HFF-Myc (cell line): ENCODE results near the gene CDH11.

Experiments
- DNase-seq: peaks from one replicate; pipeline ENCODE4 v3.0.0-alpha.2; 2011; ENCODE audit warnings: low read depth; ENCODE audit errors: extremely low read depth
- H3K4me3 ChIP-seq: replicated peaks from 2 replicates; pipeline ENCODE4 v1.5.1; 2011; ENCODE audit warnings: low read depth, mild to moderate bottlenecking, control low read depth, low read length
- CTCF ChIP-seq: IDR thresholded peaks from 2 replicates; pipeline ENCODE4 v1.5.1; 2012; ENCODE audit warnings: mild to moderate bottlenecking, low read depth, low read length, control low read depth; ENCODE audit errors: missing control alignments

The CDH11 gene

GRCh38 chr16:64924086-64924485 lies 197.8 kb downstream of the CDH11 start:
- TF ChIP-seq CTCF, result no peak

GRCh38 chr16:64919929-64920607 lies 201.8 kb downstream of the CDH11 start:
- no peak for TF ChIP-seq CTCF
- no peak for DNase-seq
- no peak overlapping the region for H3K4me3 ChIP-seq

More at GRCh38 chr16:64924086-64924485, 197.8 kb downstream of the CDH11 start:
- no peak for DNase-seq
- no peak overlapping the region for H3K4me3 ChIP-seq

GRCh38 chr16:64919141-64919540 lies 202.7 kb downstream of the CDH11 start:
- DNase-seq, result no peak

DNA sequence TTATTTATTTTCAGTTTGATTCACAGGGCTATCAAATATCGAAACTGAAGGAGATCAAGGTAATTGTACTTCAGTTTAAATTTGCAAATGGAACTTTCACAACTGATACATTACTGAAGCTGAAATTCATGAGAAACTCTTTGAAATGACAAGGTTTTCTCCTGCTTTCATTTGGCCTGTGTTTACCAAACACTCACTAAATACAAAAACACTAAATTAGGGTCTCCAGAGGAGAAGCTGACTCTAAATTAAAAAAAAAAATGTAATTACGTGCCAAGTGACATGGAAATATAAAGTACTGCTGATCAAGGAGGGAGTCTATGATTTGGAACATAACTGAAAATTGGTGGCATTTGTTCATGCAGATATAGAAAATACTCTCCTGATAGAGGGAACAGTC lies 205.8 kb downstream of the CDH11 start:
- no peak for TF ChIP-seq CTCF
- no peak for DNase-seq
- no peak overlapping the region for H3K4me3 ChIP-seq

More at GRCh38 chr16:64919141-64919540, 202.7 kb downstream of the CDH11 start:
- H3K4me3 ChIP-seq, result no peak overlapping the region
- no peak for TF ChIP-seq CTCF

DNA sequence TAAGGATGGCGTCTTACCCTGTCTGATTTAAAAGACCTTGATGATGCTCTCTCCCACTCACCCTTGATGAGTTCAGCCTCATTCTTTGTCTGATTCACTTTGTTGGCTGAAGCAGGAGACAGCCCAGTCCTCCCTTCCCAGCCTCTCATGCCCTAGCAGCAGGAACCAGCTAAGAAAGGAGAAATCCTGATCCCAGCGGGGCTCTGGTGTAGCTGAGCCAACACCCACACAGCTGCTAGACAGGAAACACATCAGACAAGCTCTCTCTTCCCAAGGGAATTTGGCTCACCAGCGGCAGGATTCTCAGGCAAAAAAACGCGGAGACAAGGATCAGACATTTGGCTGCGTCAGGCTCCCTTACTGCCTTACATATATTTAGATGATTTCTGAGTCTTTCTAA lies 211.5 kb downstream of the CDH11 start:
- TF ChIP-seq CTCF, result no peak
- no peak overlapping the region for H3K4me3 ChIP-seq
- DNase-seq, result peak; percentile 57

DNA sequence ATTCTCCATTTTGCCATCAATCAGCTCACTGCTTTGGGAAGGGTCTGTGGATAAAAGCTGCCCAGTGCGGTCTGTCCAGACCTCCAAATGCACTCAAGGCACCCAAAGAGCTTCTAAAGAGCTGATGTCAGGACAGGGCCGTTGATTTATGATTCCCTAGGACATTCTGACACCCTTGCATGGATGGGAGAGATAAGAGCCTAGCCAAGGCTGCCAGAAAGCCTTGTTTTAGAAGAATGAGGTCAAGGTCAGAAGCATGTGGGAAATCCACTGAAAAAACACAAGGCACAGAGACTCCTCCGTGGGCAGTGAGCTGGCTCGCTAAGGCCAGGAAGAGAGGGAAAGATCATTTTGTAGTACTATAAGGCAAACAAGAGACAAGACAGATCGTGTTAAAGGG lies 214.0 kb downstream of the CDH11 start:
- H3K4me3 ChIP-seq, result no peak overlapping the region
- no peak for TF ChIP-seq CTCF
- no peak for DNase-seq

DNA sequence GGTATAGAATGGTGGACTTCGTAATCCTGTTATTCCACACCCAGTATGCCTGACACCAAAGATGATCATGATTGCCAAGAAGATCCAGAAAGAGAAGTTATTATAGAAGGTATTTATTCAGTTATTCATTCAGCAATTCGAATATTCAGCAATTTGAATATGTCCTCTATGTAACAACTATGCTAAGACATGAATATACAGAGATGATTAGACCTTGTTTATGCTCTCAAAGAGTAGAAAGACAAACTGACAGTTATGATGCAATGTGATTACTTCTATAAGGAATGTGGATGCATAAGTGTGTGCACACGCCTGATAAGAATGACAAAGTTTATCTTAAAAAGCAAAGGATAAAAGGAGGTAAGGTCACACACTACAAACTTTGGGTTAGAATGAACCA lies 218.1 kb downstream of the CDH11 start:
- no peak for DNase-seq
- H3K4me3 ChIP-seq, result no peak overlapping the region
- TF ChIP-seq CTCF, result no peak
